ENCODE data around the gene NXPE3.

- TF ChIP-seq CTCF (IDR thresholded peaks at IDR 0.05 in 4 of 5, conservative IDR thresholded peaks at IDR 0.05 in 1 of 5) = no peak
- TF ChIP-seq POLR2A (IDR thresholded peaks at IDR 0.05) = no peak
Observed at GRCh38 chr3:101744811-101745210, 34.2 kb upstream of the NXPE3 start.

Measured in gastrocnemius medialis (tissue), 4 donors.